ENCODE results near the gene MSTO1. TPM values are rescaled to one million over a fixed set of nuclear protein-coding genes. Genes with fewer than 3 reads are reported as not detected.
"Not testable (repeated sequence)": the region's sequence is repeated elsewhere in the genome, so short reads cannot be mapped to it uniquely, and the experiment has no call there.

MSTO1 gene
- total RNA-seq, 4 donors from 2014 or later = 16.8 to 50.9 (median 18.4) TPM

DNA sequence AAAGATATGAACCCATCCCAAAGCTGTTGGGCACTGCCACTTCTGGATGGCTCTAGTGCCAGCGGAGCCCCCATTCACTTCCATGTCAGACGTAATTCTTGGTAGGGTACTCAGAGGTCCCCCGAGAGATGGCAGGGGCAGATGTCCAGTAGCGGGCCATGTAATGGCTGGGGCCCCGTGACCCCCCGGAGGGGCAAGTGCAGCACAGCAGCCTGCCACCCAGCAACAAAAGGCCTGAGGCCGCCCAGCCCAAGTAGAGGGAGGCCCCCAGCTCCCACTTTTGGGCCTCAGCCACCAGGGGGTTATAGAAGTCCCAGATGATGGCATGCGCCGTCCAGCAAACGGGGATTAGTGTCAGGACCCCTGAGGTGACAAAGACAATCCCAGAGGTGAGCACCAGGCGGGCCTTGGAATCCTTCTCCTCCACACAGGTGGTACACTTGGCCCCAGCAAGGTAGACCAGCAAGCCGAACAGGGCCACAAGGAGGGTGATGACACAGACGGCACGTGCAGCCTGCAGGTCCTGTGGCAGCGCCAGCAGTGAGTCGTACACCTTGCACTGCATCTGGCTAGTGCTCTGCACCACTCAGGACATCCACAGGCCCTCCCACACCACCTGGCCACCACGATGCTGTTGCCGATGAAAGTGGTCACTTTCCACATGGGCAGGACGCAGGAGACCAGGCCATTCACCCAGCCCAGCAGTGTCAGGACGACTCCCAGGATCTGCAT, 19.3 kb upstream of the MSTO1 start:
- ATAC-seq (ENCODE audit: low FRiP score); DNase-seq (ENCODE audit: low spot score): not testable (repeated sequence)

DNA sequence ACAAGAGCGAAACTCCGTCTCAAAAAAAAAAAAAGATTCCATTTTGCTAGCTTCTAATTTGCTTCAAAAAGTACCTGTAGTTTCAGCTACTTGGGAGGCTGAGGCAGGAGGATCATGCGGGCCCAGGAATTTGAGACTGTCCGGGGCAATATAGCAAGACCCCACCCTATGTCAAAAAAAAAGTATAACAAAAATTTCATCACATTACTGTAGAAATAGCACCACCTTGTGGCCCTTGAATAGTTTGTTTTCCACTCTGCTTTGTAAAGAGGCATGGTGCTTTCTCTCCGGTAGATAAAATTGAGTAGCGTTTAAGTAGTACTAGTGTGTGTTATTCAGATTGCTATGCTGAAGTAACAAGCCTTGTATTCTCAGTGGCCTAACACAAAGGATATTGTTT, 18.2 kb upstream of the MSTO1 start:
- ATAC-seq (ENCODE audit: low FRiP score) (no peak), DNase-seq (ENCODE audit: low spot score) (no peak)
- TF ChIP-seq, protein P1, sequence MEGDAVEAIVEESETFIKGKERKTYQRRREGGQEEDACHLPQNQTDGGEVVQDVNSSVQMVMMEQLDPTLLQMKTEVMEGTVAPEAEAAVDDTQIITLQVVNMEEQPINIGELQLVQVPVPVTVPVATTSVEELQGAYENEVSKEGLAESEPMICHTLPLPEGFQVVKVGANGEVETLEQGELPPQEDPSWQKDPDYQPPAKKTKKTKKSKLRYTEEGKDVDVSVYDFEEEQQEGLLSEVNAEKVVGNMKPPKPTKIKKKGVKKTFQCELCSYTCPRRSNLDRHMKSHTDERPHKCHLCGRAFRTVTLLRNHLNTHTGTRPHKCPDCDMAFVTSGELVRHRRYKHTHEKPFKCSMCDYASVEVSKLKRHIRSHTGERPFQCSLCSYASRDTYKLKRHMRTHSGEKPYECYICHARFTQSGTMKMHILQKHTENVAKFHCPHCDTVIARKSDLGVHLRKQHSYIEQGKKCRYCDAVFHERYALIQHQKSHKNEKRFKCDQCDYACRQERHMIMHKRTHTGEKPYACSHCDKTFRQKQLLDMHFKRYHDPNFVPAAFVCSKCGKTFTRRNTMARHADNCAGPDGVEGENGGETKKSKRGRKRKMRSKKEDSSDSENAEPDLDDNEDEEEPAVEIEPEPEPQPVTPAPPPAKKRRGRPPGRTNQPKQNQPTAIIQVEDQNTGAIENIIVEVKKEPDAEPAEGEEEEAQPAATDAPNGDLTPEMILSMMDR (IDR thresholded peaks at IDR 0.05) = no peak

DNA sequence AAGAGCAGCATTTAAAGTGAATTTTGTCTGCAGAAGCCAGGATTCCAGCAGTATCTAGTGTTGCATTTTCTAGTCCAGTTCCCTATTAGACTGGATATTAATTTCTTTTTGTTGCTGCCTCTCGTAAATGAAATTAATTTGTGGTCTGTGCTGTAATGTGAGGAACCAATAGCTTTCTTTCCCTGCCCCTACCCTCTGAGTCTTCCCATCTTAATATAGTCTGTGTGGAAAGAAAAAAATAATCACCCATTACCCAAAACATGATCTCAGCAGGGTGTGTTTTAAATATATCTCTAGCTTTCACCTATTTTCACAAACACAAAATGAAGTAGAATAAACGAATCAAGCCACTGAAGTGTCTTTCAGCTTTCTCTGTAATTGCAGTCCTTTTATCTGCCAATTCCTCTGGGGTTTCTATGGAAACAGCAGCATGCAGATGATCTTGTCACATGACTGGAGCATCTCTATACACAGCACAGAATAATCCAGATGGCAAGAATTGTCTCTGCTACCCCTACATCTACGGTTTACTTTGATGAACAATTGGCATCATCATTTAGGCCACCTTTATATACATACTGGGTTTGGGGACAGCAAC, 14.0 kb upstream of the MSTO1 start:
- ATAC-seq (ENCODE audit: low FRiP score); DNase-seq (ENCODE audit: low spot score): not testable (repeated sequence)

DNA sequence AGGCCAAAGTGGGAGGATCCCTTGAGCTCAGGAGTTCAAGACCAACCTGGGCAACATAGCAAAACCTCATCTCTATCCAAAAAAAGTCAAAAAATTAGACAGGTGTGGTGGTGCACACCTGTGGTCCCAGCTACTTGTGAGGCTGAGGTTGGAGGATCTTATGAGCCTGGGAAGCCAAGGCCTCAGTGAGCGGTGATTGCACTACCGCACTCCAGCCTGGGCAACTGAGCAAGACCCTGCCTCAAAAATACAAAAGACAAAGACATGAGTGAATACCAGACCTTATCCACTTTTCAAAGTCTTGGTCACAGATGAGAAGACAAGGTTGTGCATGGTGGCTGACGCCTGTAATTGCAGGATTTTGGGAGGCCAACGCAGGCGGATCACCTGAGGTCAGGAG, 13.2 kb upstream of the MSTO1 start:
- DNase-seq (ENCODE audit: low spot score) (no peak), ATAC-seq (ENCODE audit: low FRiP score) (no peak)
- TF ChIP-seq, protein P1 (IDR thresholded peaks at IDR 0.05) = no peak

DNA sequence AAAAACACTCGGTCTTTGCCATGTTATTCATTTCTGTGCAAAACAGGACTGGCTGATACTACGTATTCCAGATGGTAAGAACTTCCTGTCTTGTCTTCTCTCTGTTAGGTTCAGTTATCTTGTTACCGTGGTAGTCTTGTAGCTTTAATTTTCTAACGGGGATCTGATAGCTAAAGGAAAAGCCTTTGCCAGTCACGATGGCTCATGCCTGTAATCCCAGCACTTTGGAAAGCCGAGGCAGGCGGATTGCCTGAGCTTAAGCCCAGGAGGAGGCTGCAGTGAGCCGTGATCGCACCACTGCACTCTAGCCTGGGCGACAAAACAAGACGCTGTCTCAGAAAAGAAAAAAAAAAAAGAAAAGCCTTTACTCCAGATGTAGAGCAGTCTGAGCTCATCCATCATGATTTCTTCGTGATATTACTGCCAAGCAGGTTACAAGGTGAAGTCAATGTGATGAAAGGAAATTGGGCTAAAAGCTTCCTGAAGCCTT, 11.1 kb upstream of the MSTO1 start:
- TF ChIP-seq, protein P1 (IDR thresholded peaks at IDR 0.05) = no peak
- ATAC-seq (ENCODE audit: low FRiP score) (no peak), DNase-seq (ENCODE audit: low spot score) (no peak)

DNA sequence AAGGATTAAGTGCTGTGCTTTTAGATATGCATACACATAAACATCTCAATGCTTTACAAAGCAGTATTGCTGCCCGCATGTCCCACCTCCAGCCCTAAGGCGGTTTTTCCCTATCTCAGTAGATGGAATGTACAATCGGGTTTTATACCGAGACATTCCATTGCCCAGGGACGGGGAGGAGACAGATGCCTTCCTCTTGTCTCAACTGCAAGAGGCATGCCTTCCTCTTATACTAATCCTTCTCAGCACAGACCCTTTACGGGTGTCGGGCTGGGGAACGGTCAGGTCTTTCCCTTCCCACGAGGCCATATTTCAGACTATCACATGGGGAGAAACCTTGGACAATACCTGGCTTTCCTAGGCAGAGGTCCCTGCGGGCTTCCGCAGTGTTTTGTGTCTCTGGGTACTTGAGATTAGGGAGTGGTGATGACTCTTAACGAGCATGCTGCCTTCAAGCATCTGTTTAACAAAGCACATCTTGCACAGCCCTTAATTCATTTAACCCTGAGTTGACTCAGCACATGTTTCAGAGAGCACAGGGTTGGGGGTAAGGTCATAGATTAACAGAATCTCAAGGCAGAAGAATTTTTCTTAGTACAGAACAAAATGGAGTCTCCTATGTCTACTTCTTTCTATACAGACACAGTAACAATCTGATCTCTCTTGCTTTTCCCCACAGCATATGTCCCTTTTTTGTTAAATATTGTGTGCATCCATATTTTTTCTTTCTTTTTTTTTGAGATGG, 10.0 kb upstream of the MSTO1 start:
- not testable (repeated sequence) for DNase-seq (ENCODE audit: low spot score); ATAC-seq (ENCODE audit: low FRiP score)

DNA sequence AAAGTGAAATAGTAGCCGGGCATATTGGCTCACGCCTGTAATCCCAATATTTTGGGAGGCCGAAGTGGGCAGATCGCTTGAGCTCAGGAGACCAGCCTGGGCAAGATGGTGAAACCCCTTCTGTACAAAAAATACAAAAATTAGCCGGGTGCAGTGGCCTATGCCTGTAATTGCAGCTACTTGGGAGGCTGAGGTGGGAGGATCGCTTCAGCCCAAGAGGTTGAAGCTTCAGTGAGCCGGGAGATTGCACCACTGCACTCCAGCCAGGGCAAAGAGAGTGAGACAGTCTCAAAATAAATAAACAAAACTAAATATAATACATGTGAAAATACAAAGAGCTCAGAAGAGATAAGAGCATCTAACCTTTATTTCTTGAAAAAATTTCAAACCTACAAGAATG, 2.3 kb upstream of the MSTO1 start:
- no peak for DNase-seq (ENCODE audit: low spot score)

DNA sequence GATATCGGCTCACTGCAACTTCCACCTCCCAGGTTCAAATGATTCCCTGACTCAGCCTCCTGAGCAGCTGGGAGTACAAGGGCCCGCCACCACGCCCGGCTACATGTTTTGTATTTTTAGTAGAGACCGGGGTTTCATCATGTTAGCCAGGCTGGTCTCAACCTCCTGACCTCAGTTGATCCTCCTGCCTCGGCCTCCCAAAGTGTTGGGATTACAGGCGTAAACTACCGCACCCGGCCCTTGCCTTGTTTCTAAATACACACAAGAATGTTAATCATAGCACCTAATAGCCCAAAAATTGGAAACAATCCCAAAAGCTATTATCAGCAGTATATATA, 1.2 kb upstream of the MSTO1 start:
- ATAC-seq (ENCODE audit: low FRiP score) (no peak), DNase-seq (ENCODE audit: low spot score) (no peak)
- TF ChIP-seq, protein P1 (IDR thresholded peaks at IDR 0.05) = no peak

More for the DNA sequence above, 2.3 kb upstream of the MSTO1 start:
- TF ChIP-seq, protein P1 (IDR thresholded peaks at IDR 0.05) = no peak
- no peak for ATAC-seq (ENCODE audit: low FRiP score)

DNA sequence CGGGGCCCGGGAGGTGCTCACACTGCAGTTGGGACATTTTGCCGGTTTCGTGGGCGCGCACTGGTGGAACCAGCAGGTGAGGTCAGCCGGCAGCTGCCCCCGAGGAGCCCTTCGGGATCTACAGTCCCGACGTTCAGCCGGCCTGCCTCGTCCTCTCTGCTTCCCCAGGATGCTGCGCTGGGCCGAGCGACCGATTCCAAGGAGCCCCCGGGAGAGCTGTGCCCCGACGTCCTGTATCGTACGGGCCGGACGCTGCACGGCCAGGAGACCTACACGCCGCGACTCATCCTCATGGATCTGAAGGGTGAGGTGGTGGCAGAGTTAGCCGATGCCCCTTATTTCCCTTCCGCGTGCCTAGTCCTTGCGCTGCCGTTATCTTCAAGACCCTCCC, 234 bp downstream of the MSTO1 start:
- peak; percentile 33 for ATAC-seq (ENCODE audit: low FRiP score)
- not testable (repeated sequence) for DNase-seq (ENCODE audit: low spot score)

DNA sequence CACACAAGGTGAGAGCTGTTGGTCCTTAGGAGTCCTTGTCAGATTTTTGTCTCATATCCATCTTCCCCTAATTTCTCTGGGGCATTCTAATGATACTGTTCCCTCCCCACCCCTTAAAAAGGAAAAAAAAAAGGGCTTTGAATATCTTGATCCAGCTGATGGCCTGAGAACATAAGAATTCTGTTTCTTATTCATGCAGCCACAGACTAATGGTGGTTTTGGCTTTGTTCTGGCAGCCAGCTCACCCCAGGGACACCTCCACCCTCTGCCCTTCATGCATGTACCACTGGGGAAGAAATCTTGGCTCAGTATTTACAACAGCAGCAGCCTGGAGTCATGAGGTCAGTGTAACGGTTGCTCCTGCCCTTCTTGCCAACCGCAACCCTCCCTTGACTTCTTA, 3.2 kb downstream of the MSTO1 start:
- not testable (repeated sequence) for ATAC-seq (ENCODE audit: low FRiP score)

More for the DNA sequence above, 3.2 kb downstream of the MSTO1 start:
- DNase-seq (ENCODE audit: low spot score) = not testable (repeated sequence)
